ENCODE data around the gene SUN3. TPM values are rescaled to one million over a fixed set of nuclear protein-coding genes. Genes with fewer than 3 reads are reported as not detected.
"Not testable (repeated sequence)": the region's sequence is repeated elsewhere in the genome, so short reads cannot be mapped to it uniquely, and the experiment has no call there.

Gene SUN3
- total RNA-seq, 1 donor from 2014 or later: not detected

DNA sequence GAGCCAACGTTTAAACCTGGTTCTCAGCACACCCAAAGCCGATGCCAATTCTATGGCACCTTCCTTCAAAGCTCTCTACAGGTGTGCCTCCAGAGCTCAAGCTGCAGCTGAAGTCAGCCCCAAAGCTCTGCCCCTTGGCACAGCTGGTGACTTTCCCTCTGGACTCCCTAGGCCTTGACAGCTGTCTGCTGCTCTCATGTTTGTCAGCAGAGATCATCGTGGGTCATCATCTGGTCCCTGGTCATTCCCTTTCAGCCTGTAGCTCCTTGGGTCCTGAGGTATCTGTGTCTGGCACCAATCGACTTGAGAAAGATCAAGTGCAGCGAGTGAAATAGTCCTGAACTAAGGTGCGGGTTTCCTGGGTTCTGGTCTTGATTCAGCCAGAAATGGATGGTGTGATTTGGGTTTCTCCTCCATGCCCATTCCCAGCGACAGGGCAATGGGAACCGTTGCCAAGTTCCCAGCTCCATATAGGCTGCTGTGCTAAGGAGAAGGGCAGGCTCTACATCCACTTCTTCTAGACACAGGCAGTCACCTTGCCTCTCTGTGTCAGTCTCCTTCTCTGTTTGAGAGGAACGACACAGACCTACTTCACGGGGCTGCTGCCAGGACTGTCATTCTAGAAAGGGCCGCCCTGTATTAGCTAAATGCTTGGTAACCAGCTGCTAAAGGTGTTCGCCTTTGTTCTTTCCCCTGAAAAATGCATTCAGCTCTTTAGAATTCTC lies 84.2 kb downstream of the SUN3 start:
- no peaks in the 10 kb centered on the region for H3K36me3 ChIP-seq
- no peak overlapping the region for H3K4me3 ChIP-seq
- peak in 1 of 2 donors; percentile 58 for DNase-seq (ENCODE audit: low spot score in 2 of 2)
- no peaks in the 10 kb centered on the region for H3K9me3 ChIP-seq
- intact Hi-C loops (cut with DNase I): loop anchor here (1.0 to 10.0 kb wide), 3 partner anchors 166 to 680 kb away; no protein-coding TSS in a partner anchor
- peaks cover 7 to 16% of the 10 kb centered on the region in 2 donors for H3K4me1 ChIP-seq
- no peak for TF ChIP-seq CTCF (IDR thresholded peaks at IDR 0.05)
- H3K27me3 ChIP-seq: no peaks in the 10 kb centered on the region
- H3K27ac ChIP-seq: no peak overlapping the region

DNA sequence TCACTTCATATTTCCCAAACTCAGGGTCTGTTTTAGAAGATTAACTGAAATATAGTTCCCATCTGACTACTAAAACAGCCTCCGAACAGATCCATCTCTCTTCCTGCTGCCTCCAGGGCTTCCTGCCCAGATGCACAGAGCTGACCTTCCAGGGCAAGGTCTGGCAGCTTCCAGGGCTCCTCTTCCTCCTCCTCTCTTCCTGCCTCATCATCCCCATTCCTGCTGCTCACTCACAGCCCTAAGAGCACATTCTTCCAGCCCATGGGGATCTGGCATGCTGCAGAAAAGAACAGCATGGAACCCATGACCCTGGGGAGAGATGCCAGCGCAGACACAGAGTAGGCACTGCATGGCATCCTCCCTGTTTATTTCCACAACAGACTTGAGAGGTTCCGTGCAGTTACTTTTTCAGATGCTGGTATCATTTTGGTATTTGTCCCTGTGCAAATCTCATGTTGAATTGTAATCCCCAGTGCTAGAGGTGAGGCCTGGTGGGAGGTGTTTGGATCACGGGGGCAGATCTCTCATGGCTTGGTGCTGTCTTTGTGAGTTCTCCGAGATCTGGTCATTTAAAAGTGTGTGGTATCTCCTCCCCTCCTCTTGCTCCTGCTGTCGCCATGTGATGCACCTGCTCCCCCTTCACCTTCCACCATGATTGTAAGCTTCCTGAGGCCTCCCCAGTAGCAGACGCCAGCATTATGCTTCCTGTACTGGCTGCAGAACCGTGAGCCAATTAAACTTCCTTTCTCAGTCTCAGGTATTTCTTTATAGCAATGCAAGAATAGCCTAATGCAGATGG lies 85.0 kb downstream of the SUN3 start:
- intact Hi-C loops (cut with DNase I): loop anchor here (2.0 to 10.0 kb wide), 3 partner anchors 35 to 679 kb away; partner anchors contain the start of gene HUS1
- H3K9me3 ChIP-seq: no peaks in the 10 kb centered on the region
- DNase-seq (ENCODE audit: low spot score in 2 of 2): peak in 1 of 2 donors; percentile 39

DNA sequence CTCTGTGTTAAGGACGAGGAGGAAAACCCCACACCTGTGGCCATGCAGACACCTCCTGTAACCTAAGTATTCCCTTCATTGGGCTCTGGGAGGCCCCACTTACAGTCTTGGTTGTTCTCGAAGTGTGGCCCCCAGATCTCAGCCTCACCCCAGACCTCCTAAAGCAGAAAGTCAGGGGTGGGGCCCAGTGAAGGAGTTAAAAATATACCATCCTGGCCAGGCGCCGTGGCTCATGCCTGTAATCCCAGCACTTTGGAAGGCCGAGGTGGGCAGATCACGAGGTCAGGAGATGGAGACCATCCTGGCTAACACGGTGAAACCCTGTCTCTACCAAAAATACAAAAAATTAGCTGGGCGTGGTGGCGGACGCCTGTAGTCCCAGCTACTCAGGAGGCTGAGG lies 86.3 kb downstream of the SUN3 start:
- intact Hi-C loops (cut with DNase I): loop anchor here (2.0 to 10.0 kb wide), 3 partner anchors 36 to 678 kb away; partner anchors contain the start of gene HUS1
- H3K27me3 ChIP-seq, H3K27ac ChIP-seq, H3K9me3 ChIP-seq, H3K4me3 ChIP-seq, H3K36me3 ChIP-seq: not testable (repeated sequence)
- H3K4me1 ChIP-seq: peaks cover 7 to 16% of the 10 kb centered on the region in 2 donors
- peak in 1 of 2 donors; percentile 34 for DNase-seq (ENCODE audit: low spot score in 2 of 2)

More for the DNA sequence above, 85.0 kb downstream of the SUN3 start:
- Histone ChIP-seq H3K36me3 (no peaks in the 10 kb centered on the region), H3K4me3 (no peak overlapping the region), H3K4me1 (peaks cover 7 to 16% of the 10 kb centered on the region in 2 donors), H3K27me3 (no peaks in the 10 kb centered on the region), H3K27ac (no peak overlapping the region)
- TF ChIP-seq CTCF (IDR thresholded peaks at IDR 0.05): no peak

DNA sequence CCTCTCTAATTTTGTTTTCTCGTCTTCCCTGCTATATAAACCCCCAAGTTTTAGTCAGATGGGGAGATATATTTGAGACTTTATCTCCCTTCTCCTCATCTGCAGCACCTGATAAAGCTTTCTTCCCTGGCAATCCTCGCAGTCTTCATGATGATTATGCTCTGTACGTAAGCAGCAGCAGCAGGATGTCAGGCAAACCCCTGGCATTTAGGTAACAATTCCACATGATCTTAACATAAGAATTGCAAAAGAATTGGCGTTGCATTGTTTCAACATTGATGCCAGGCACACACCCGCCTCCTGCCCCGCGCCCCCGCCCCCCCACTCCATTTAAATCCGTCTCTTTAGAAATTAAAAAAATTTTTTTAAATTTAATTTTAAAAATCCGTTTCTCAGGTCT lies 86.8 kb downstream of the SUN3 start:
- TF ChIP-seq CTCF (IDR thresholded peaks at IDR 0.05): no peak
- no peak for DNase-seq (ENCODE audit: low spot score in 2 of 2)
- Histone ChIP-seq H3K9me3 (no peaks in the 10 kb centered on the region), H3K27me3 (no peaks in the 10 kb centered on the region), H3K36me3 (no peaks in the 10 kb centered on the region), H3K4me3 (no peak overlapping the region), H3K4me1 (peaks cover 7 to 16% of the 10 kb centered on the region in 2 donors), H3K27ac (peak overlapping the region; percentile 76 to 89)
- intact Hi-C loops (cut with DNase I): loop anchor here (2.0 to 10.0 kb wide), 3 partner anchors 37 to 677 kb away; partner anchors contain the start of gene HUS1

DNA sequence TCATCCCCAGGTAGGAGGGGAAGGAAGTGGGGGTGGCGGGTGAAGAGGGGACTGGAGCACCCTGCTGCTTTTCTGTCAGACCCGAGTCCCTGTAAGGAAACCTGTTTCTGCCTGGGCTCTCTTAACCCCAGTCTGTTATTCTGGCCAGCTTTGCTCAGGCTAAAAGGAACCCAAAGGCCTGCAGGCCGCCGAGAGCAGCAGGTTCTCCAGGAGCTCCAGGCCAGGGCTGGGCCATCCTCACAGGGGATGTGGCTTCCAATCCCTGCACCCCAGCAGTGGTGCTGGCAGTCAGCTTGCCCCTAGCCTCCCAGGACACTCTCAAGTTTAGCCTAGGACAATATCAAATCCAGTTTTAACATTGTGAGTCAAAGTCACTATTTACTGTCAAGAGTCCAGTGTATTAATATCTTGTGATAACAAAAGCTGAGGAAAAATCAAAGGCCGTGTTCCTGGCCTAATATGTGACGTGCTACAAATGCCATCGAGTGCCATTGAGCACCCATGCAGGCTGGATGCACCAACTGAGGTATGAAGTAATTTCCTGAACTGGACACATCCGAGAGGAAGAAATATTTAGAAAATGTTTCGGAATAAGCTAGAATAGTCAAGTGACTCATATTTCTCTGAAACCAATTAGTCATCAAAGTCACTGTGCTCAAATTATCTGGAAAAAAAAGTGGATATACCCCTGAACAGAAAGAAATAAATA lies 87.6 kb downstream of the SUN3 start:
- TF ChIP-seq CTCF (IDR thresholded peaks at IDR 0.05): no peak
- H3K9me3 ChIP-seq: no peaks in the 10 kb centered on the region
- H3K27me3 ChIP-seq: no peaks in the 10 kb centered on the region
- no peak overlapping the region for H3K4me3 ChIP-seq
- H3K36me3 ChIP-seq: no peaks in the 10 kb centered on the region
- peak overlapping the region; percentile 76 to 89 for H3K27ac ChIP-seq
- intact Hi-C loops (cut with DNase I): loop anchor here (10.0 kb wide), 2 partner anchors 366 to 676 kb away; no protein-coding TSS in a partner anchor
- DNase-seq (ENCODE audit: low spot score in 2 of 2): peak in 1 of 2 donors; percentile 89
- peaks cover 7 to 16% of the 10 kb centered on the region in 2 donors for H3K4me1 ChIP-seq
